Keratinocyte (primary cell): Measurements from ENCODE around the gene KMT2B. TPM values are rescaled to one million over a fixed set of nuclear protein-coding genes. Genes with fewer than 3 reads are reported as not detected.

Experiments used
- DNase-seq: peaks from one replicate; pipeline ENCODE4 v3.0.0-alpha.2; 2011; ENCODE audit warnings: low read depth, missing footprints, low spot score
- FAIRE-seq: peaks from 2 replicates; lab custom pipeline; 2011; peaks lifted over from hg19 to GRCh38; lab: Jason Lieb, UNC
- H2AFZ ChIP-seq: 2 replicates; pipeline ENCODE4 v1.6.0; 2012; ENCODE audit warnings: low read length, control low read depth, inconsistent platforms; ENCODE audit not compliant: control insufficient read depth
- H3K27ac ChIP-seq: 2 replicates; pipeline ENCODE4 v1.5.1; 2011; ENCODE audit warnings: low read length; ENCODE audit not compliant: control insufficient read depth, insufficient read depth
- H3K27me3 ChIP-seq: 3 replicates; pipeline ENCODE4 v1.6.0; 2011; ENCODE audit warnings: low read length; ENCODE audit not compliant: control insufficient read depth, insufficient read depth; ENCODE audit errors: extremely low read depth
- H3K36me3 ChIP-seq, 2 experiments: 2 replicates in 1 of 2; 3 replicates in 1 of 2; pipeline ENCODE4 v1.5.1; 2011; ENCODE audit warnings: low read length in 2 of 2, mild to moderate bottlenecking in 1 of 2; ENCODE audit not compliant: control insufficient read depth in 2 of 2, insufficient read depth in 2 of 2; ENCODE audit errors: extremely low read depth in 1 of 2
- H3K4me1 ChIP-seq: 3 replicates; pipeline ENCODE4 v1.5.1; 2011; ENCODE audit warnings: low read length; ENCODE audit not compliant: control insufficient read depth, insufficient read depth; ENCODE audit errors: extremely low read depth
- H3K4me2 ChIP-seq: 3 replicates; pipeline ENCODE4 v1.6.0; 2011; ENCODE audit warnings: low read depth, low read length; ENCODE audit not compliant: control insufficient read depth, insufficient read depth; ENCODE audit errors: extremely low read depth
- H3K4me3 ChIP-seq, 3 experiments: fragments of 200-600 bp in 1 of 3; sonication (generic) in 1 of 3; 2 replicates in 2 of 3; 3 replicates in 1 of 3; pipeline ENCODE4 v1.5.1; 2011 to 2016; ENCODE audit warnings: low read length in 3 of 3, mild to moderate bottlenecking in 3 of 3, control low read depth in 2 of 3, inconsistent platforms in 1 of 3, low read depth in 1 of 3, mixed read lengths in 1 of 3, mixed run types in 1 of 3, moderate library complexity in 1 of 3; ENCODE audit not compliant: control insufficient read depth in 2 of 3, insufficient read depth in 2 of 3; ENCODE audit errors: extremely low read depth in 1 of 3
- H3K79me2 ChIP-seq: 2 replicates; pipeline ENCODE4 v1.6.0; 2012; ENCODE audit warnings: low read length; ENCODE audit not compliant: control insufficient read depth, insufficient read depth
- H3K9ac ChIP-seq: 3 replicates; pipeline ENCODE4 v1.6.0; 2011; ENCODE audit warnings: low read length; ENCODE audit not compliant: control insufficient read depth, insufficient read depth; ENCODE audit errors: extremely low read depth
- H3K9me1 ChIP-seq: 3 replicates; pipeline ENCODE4 v1.6.0; 2011; ENCODE audit warnings: low read length; ENCODE audit not compliant: control insufficient read depth, insufficient read depth; ENCODE audit errors: extremely low read depth
- H3K9me3 ChIP-seq: 2 replicates; pipeline ENCODE4 v1.5.1; 2012; ENCODE audit warnings: low read depth, low read length; ENCODE audit not compliant: control insufficient read depth
- H4K20me1 ChIP-seq: 3 replicates; pipeline ENCODE4 v1.6.0; 2011; ENCODE audit warnings: low read length; ENCODE audit not compliant: control insufficient read depth, insufficient read depth; ENCODE audit errors: extremely low read depth
- EZH2 ChIP-seq: IDR thresholded peaks from one replicate; pipeline ENCODE4 v1.6.1; 2012; ENCODE audit warnings: inconsistent platforms, mild to moderate bottlenecking, low read length, moderate library complexity
- dilution Hi-C: fragments of 300-500 bp; cut with MboI; formaldehyde crosslinking; loops from one replicate; pipeline ENCODE4 v1.7.0; 2020; ENCODE audit warnings: low sequenced_read_pairs; ENCODE audit not compliant: extremely low pct_ligation_motif_present
- polyA plus RNA-seq, 5 experiments: library from polyadenylated mRNA; depleted of rRNA in 3 of 5; stranded (reverse) in 3 of 5; stranded (forward) in 1 of 5; unstranded in 1 of 5; fragments of >200 nt; gene quantifications; 1 replicate in 1 of 5; 2 replicates in 3 of 5; 3 replicates in 1 of 5; pipeline versions ENCODE4 v1.2.1 to v1.2.3, GENCODE V29; 2011 to 2012; ENCODE audit warnings: missing spikeins in 2 of 5, low read depth in 1 of 5, low replicate concordance in 1 of 5
- TF ChIP-seq, protein P1 (sequence below), 3 experiments: IDR thresholded peaks in 1 of 3; conservative IDR thresholded peaks in 1 of 3; optimal IDR thresholded peaks in 1 of 3; 2 replicates in 2 of 3; 3 replicates in 1 of 3; pipeline versions ENCODE3 to v1.5.1; 2011; ENCODE audit warnings: low read length in 3 of 3, mild to moderate bottlenecking in 3 of 3, moderate library complexity in 2 of 3, control low read depth in 1 of 3, inconsistent platforms in 1 of 3; ENCODE audit not compliant: insufficient read depth in 2 of 3; ENCODE audit errors: extremely low read depth in 1 of 3

Gene KMT2B
- polyA plus RNA-seq, 1 donor (not counting 4 experiments of a cell fraction or from before 2014, with no cell fraction given): 7.7 TPM

DNA sequence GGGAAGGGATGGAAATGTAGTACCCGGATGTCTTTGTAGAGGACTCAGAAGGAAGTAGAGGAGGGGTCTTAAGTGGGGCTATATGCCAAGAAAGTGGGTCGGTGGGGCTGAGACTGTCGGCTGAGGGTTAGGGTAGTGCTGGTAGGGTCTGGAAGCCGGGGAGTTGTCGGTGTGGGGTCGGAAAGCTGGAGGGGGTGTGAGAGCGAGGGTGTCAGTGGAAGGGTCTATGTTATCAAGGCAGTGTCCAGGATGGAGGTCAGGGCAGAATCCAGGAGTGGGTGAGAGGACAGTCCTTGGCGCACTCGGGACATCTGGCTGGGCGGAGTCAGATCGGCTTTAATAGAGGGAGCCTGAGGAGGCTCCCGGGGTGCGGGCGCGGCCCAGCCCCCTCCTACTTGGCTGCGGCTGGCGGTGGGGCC lies 37.3 kb downstream of the KMT2B start:
- Histone ChIP-seq H3K9me1 (no peaks in the 10 kb centered on the region), H4K20me1 (no peaks in the 10 kb centered on the region), H3K79me2 (peaks cover 19% of the 10 kb centered on the region), H3K4me2 (peak overlapping the region; percentile 25), H3K27ac (no peak overlapping the region), H3K27me3 (no peaks in the 10 kb centered on the region), H3K36me3 (peaks cover 20 to 23% of the 10 kb centered on the region in 2 experiments), H3K9ac (peak overlapping the region; percentile 37), H2AFZ (no peak overlapping the region), H3K4me1 (peaks cover 23% of the 10 kb centered on the region), H3K4me3 (no peak overlapping the region), H3K9me3 (no peaks in the 10 kb centered on the region)
- DNase-seq: no peak
- no peak for TF ChIP-seq EZH2
- TF ChIP-seq, protein P1, sequence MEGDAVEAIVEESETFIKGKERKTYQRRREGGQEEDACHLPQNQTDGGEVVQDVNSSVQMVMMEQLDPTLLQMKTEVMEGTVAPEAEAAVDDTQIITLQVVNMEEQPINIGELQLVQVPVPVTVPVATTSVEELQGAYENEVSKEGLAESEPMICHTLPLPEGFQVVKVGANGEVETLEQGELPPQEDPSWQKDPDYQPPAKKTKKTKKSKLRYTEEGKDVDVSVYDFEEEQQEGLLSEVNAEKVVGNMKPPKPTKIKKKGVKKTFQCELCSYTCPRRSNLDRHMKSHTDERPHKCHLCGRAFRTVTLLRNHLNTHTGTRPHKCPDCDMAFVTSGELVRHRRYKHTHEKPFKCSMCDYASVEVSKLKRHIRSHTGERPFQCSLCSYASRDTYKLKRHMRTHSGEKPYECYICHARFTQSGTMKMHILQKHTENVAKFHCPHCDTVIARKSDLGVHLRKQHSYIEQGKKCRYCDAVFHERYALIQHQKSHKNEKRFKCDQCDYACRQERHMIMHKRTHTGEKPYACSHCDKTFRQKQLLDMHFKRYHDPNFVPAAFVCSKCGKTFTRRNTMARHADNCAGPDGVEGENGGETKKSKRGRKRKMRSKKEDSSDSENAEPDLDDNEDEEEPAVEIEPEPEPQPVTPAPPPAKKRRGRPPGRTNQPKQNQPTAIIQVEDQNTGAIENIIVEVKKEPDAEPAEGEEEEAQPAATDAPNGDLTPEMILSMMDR (optimal IDR thresholded peaks at IDR 0.05 in 1 of 3, IDR thresholded peaks at IDR 0.05 in 1 of 3, conservative IDR thresholded peaks at IDR 0.05 in 1 of 3; ENCODE audit: extremely low read depth in 1 of 3, insufficient read depth in 2 of 3, low read length in 3 of 3): no peak
- dilution Hi-C loops: no loop called here
- no peak for FAIRE-seq

DNA sequence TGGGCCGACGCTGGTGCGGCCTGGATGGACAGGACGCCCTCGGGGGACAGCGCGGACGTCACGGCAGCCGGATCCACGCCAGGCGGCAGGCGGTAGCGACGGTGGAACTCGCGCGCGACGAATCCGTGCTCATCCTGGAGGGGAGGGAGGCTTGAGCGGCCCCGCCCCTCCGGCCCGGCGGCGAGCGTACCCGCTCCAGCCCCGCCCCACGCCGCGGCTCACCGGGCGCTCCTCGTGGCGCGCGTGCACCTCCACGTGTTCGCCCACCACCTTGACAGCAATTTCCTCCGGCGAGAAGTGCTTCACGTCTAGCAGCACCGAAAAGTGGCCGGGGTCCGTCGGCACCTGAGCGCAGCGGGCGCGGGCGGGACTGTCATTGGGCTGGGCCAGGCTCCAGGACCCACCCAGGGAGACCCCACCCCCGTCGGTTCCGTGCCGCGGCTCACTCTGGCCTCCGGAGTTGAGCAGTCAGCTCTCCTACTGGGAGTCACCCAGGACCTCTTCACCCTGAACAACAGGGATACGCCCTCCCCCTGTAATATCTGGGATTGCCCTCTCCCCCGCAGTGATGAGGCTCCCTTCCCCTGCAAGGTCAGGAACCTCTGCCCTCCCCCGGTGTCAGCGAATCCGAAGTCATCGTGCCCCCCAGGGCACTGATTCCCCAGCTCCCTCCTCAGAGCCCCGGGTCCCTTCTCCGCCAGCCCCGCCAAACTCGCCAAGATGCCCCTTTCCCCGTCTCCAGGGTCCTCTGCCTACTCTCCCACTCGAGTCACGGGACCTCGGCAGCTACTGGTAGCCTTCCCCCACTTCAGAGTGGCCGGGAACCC lies 38.0 kb downstream of the KMT2B start:
- Histone ChIP-seq H3K27ac (no peak overlapping the region), H2AFZ (no peak overlapping the region), H3K4me3 (no peak overlapping the region), H3K9ac (peak overlapping the region; percentile 37), H4K20me1 (no peaks in the 10 kb centered on the region), H3K36me3 (peaks cover 18 to 19% of the 10 kb centered on the region in 2 experiments), H3K4me1 (peaks cover 23% of the 10 kb centered on the region), H3K79me2 (peaks cover 19% of the 10 kb centered on the region), H3K9me1 (no peaks in the 10 kb centered on the region), H3K4me2 (peak overlapping the region; percentile 25), H3K27me3 (no peaks in the 10 kb centered on the region), H3K9me3 (no peaks in the 10 kb centered on the region)
- DNase-seq: no peak
- no peak for TF ChIP-seq EZH2
- TF ChIP-seq, protein P1 (optimal IDR thresholded peaks at IDR 0.05 in 1 of 3, IDR thresholded peaks at IDR 0.05 in 1 of 3, conservative IDR thresholded peaks at IDR 0.05 in 1 of 3; ENCODE audit: extremely low read depth in 1 of 3, insufficient read depth in 2 of 3, low read length in 3 of 3): no peak
- dilution Hi-C loops: no loop called here
- no peak for FAIRE-seq
